GM23338 (cell line): ENCODE data around the gene GDF10.
A peak's percentile ranks its signal among the peaks of the same experiment; 100 is the strongest.

Source experiments
- CREB1 ChIP-seq: fragments of 250-450 bp; sonication (Bioruptor Pico); IDR thresholded peaks from 2 replicates; pipeline ENCODE4 v1.5.0; 2020; ENCODE audit warnings: low read depth, mild to moderate bottlenecking, moderate library complexity
- CTCF ChIP-seq, 2 experiments: fragments of 200-600 bp in 1 of 2; sonication (generic) in 1 of 2; conservative IDR thresholded peaks; 2 replicates each; pipeline versions ENCODE4 v1.5.1 to v1.6.1; 2016 to 2017; ENCODE audit warnings: antibody characterized with exemption in 2 of 2, low read depth in 2 of 2, mild to moderate bottlenecking in 2 of 2, moderate library complexity in 1 of 2

GRCh38 chr10:47269294-47269693 is 30.7 kb upstream of the GDF10 start:
- TF ChIP-seq CTCF (conservative IDR thresholded peaks at IDR 0.05; ENCODE audit: low read depth in 2 of 2): peak; percentile 46 to 58; a peak in 3 of 4 replicates
- TF ChIP-seq CREB1 (CRISPR knock-in tag): no peak
